Endodermal cell (in vitro differentiated cells): Measurements from ENCODE around the gene CLEC4G. TPM values are rescaled to one million over a fixed set of nuclear protein-coding genes. Genes with fewer than 3 reads are reported as not detected.

ENCODE experiments used
- DNase-seq: peaks from one replicate; pipeline ENCODE4 v3.0.0-alpha.2; 2017
- H3K27ac ChIP-seq: 2 replicates; pipeline ENCODE4 v1.5.1; 2013; ENCODE audit warnings: mild to moderate bottlenecking, low read depth, low read length, moderate library complexity
- H3K27me3 ChIP-seq: 2 replicates; pipeline ENCODE4 v1.6.1; 2013; ENCODE audit warnings: mild to moderate bottlenecking, low read length, moderate library complexity; ENCODE audit not compliant: insufficient read depth, control insufficient read depth, poor library complexity, severe bottlenecking
- H3K36me3 ChIP-seq: 2 replicates; pipeline ENCODE4 v1.7.0; 2013; ENCODE audit warnings: mild to moderate bottlenecking, low read length, moderate library complexity; ENCODE audit not compliant: control insufficient read depth, insufficient read depth
- H3K4me1 ChIP-seq: one replicate; pipeline ENCODE4 v1.7.0; 2013; ENCODE audit warnings: low read length; ENCODE audit not compliant: control insufficient read depth, insufficient read depth
- H3K4me3 ChIP-seq: 2 replicates; pipeline ENCODE4 v1.5.1; 2013; ENCODE audit warnings: mild to moderate bottlenecking, low read length, moderate library complexity
- H3K9ac ChIP-seq: 2 replicates; pipeline ENCODE4 v1.6.1; 2013; ENCODE audit warnings: mild to moderate bottlenecking, low read length, moderate library complexity; ENCODE audit not compliant: poor library complexity, severe bottlenecking; ENCODE audit errors: extremely low read depth
- H3K9me3 ChIP-seq: 2 replicates; pipeline ENCODE4 v1.6.1; 2013; ENCODE audit warnings: mild to moderate bottlenecking, low read length, moderate library complexity; ENCODE audit not compliant: control insufficient read depth
- H3K27ac Mint-ChIP-seq: 2 replicates; pipeline ENCODE4 v1.8.0; 2020; ENCODE audit warnings: mixed read lengths
- H3K27me3 Mint-ChIP-seq: 2 replicates; pipeline ENCODE4 v1.8.0; 2021; ENCODE audit warnings: mild to moderate bottlenecking, mixed read lengths; ENCODE audit not compliant: insufficient read depth
- H3K36me3 Mint-ChIP-seq: 2 replicates; pipeline ENCODE4 v1.8.0; 2020; ENCODE audit warnings: low read depth, mixed read lengths
- H3K4me1 Mint-ChIP-seq: 2 replicates; pipeline ENCODE4 v1.8.0; 2020; ENCODE audit warnings: mixed read lengths
- H3K4me3 Mint-ChIP-seq: 2 replicates; pipeline ENCODE4 v1.8.0; 2020; ENCODE audit warnings: mild to moderate bottlenecking, moderate library complexity, mixed read lengths
- H3K9me3 Mint-ChIP-seq: 2 replicates; pipeline ENCODE4 v1.8.0; 2020; ENCODE audit warnings: mild to moderate bottlenecking, mixed read lengths
- CTCF ChIP-seq: fragments of 200-600 bp; sonication (generic); conservative IDR thresholded peaks from 2 replicates; pipeline ENCODE4 v1.5.0; 2021; ENCODE audit warnings: antibody characterized with exemption, mild to moderate bottlenecking
- WGBS, 2 experiments: methylation state at CpG; one replicate each; pipeline versions ENCODE4 v1.1.5 to v1.1.7; 2013; ENCODE audit warnings: missing lambda C conversion rate in 2 of 2, mixed read lengths in 1 of 2; ENCODE audit not compliant: insufficient coverage in 1 of 2, insufficient read length in 1 of 2; 5-methylcytosine and 5-hydroxymethylcytosine counted together
- total RNA-seq, 2 donors: library from RNA; stranded (reverse); fragmentation: NEBNext Ultra II Directional in 1 of 2; extraction: Animal tissue kit (Norgen Biotek cat#: 25700) in 1 of 2; gene quantifications; 2 replicates in 1 of 2; 3 replicates in 1 of 2; pipeline ENCODE4 v1.2.1, GENCODE V29; 2021

Gene CLEC4G
- total RNA-seq, 2 donors from 2014 or later: not detected

GRCh38 chr19:7725791-7726190 is 6.1 kb downstream of the CLEC4G start:
- no peak for TF ChIP-seq CTCF
- H3K27ac ChIP-seq: no peak overlapping the region
- H3K9me3 Mint-ChIP-seq: no peaks in the 10 kb centered on the region
- H3K27ac Mint-ChIP-seq: no peak overlapping the region
- H3K9ac ChIP-seq: no peak overlapping the region
- WGBS, 2 experiments: 67 to 71% methylated on average over 1 to 2 of the region's 2 CpGs
- H3K9me3 ChIP-seq: no peaks in the 10 kb centered on the region
- H3K27me3 Mint-ChIP-seq: peaks cover 72% of the 10 kb centered on the region
- no peaks in the 10 kb centered on the region for H3K4me1 ChIP-seq
- H3K27me3 ChIP-seq: peaks cover 46% of the 10 kb centered on the region
- no peak overlapping the region for H3K4me3 Mint-ChIP-seq
- peaks cover 4% of the 10 kb centered on the region for H3K4me1 Mint-ChIP-seq
- H3K36me3 ChIP-seq: no peaks in the 10 kb centered on the region
- no peak overlapping the region for H3K4me3 ChIP-seq
- no peak for DNase-seq
- H3K36me3 Mint-ChIP-seq: no peaks in the 10 kb centered on the region

- H3K27ac Mint-ChIP-seq: no peak overlapping the region
Observed at GRCh38 chr19:7722231-7722651, 9.7 kb downstream of the CLEC4G start.

GRCh38 chr19:7720351-7720750 is 11.6 kb downstream of the CLEC4G start:
- TF ChIP-seq CTCF: no peak
- Mint-ChIP-seq H3K27ac (no peak overlapping the region), H3K27me3 (peaks cover 36% of the 10 kb centered on the region), H3K4me3 (no peak overlapping the region), H3K4me1 (no peaks in the 10 kb centered on the region), H3K36me3 (no peaks in the 10 kb centered on the region), H3K9me3 (no peaks in the 10 kb centered on the region)
- H3K36me3 ChIP-seq: no peaks in the 10 kb centered on the region
- H3K27me3 ChIP-seq: no peaks in the 10 kb centered on the region
- WGBS, 2 experiments: 87 to 92% methylated on average over 4 to 6 of the region's 6 CpGs
- H3K9me3 ChIP-seq: no peaks in the 10 kb centered on the region
- no peak overlapping the region for H3K9ac ChIP-seq
- H3K4me3 ChIP-seq: no peak overlapping the region
- H3K4me1 ChIP-seq: no peaks in the 10 kb centered on the region
- H3K27ac ChIP-seq: no peak overlapping the region
- no peak for DNase-seq

More at GRCh38 chr19:7722231-7722651, 9.7 kb downstream of the CLEC4G start:
- H3K9me3 Mint-ChIP-seq: no peaks in the 10 kb centered on the region
- Histone ChIP-seq H3K4me1 (no peaks in the 10 kb centered on the region), H3K9ac (no peak overlapping the region), H3K9me3 (no peaks in the 10 kb centered on the region), H3K4me3 (no peak overlapping the region), H3K27me3 (peaks cover 10% of the 10 kb centered on the region), H3K27ac (no peak overlapping the region), H3K36me3 (no peaks in the 10 kb centered on the region)
- 74 to 100% methylated on average over 1 to 5 of the region's 5 CpGs for WGBS, 2 experiments
- TF ChIP-seq CTCF: no peak
- H3K4me1 Mint-ChIP-seq: no peaks in the 10 kb centered on the region
- no peak overlapping the region for H3K4me3 Mint-ChIP-seq
- peaks cover 45% of the 10 kb centered on the region for H3K27me3 Mint-ChIP-seq
- DNase-seq: no peak
- H3K36me3 Mint-ChIP-seq: no peaks in the 10 kb centered on the region
